ENCODE data around the gene PPP6R1. TPM values are rescaled to one million over a fixed set of nuclear protein-coding genes. Genes with fewer than 3 reads are reported as not detected.

The PPP6R1 gene
- total RNA-seq, 1 experiment from 2014 or later: 79.7 TPM

GRCh38 chr19:55273978-55274707, 15.3 kb upstream of the PPP6R1 start:
- DNase-seq: no peak
- Histone ChIP-seq H3K79me1 (ENCODE audit: insufficient read depth, low read depth, low read length, poor library complexity, severe bottlenecking) (no peaks in the 10 kb centered on the region), H4K20me1 (ENCODE audit: control insufficient read depth, insufficient read depth, insufficient read length) (no peaks in the 10 kb centered on the region), H3K27ac (ENCODE audit: insufficient read length, low read depth, low read length) (no peak overlapping the region), H2BK5ac (ENCODE audit: insufficient read length, low read length) (no peak overlapping the region), H2BK12ac (ENCODE audit: insufficient read length, low read depth, low read length) (no peak overlapping the region), H3K14ac (ENCODE audit: insufficient read depth, low read length) (no peak overlapping the region), H3K9me3 (ENCODE audit: control insufficient read depth, low read depth, low read length) (no peaks in the 10 kb centered on the region), H2BK15ac (ENCODE audit: low read depth, low read length) (no peak overlapping the region), H3K4ac (ENCODE audit: low read depth, low read length) (no peak overlapping the region), H3T11ph (ENCODE audit: low read length) (no peak overlapping the region), H2AK5ac (ENCODE audit: insufficient read length, low read length) (no peak overlapping the region), H3K27me3 (ENCODE audit: insufficient read depth, low read length) (no peaks in the 10 kb centered on the region), H4K8ac (replicated peaks; ENCODE audit: insufficient read length, low read depth, low read length) (no peak overlapping the region), H3K18ac (ENCODE audit: insufficient read length, low read depth, low read length) (no peak overlapping the region), H3K79me2 (ENCODE audit: insufficient read depth, low read length) (no peaks in the 10 kb centered on the region), H3K4me1 (ENCODE audit: insufficient read depth, low read length) (no peaks in the 10 kb centered on the region), H3K56ac (ENCODE audit: insufficient read length, low read depth, low read length) (no peak overlapping the region), H4K91ac (ENCODE audit: insufficient read length, low read depth, low read length) (no peak overlapping the region), H2AFZ (ENCODE audit: low read length) (no peak overlapping the region), H3K4me2 (ENCODE audit: insufficient read depth, insufficient read length, low read length) (no peak overlapping the region), H3K23me2 (ENCODE audit: insufficient read length, low read depth, low read length, poor library complexity, severe bottlenecking) (no peaks in the 10 kb centered on the region), H4K5ac (ENCODE audit: insufficient read length, low read depth, low read length) (no peak overlapping the region), H2BK20ac (ENCODE audit: low read depth, low read length, poor library complexity, severe bottlenecking) (no peak overlapping the region), H3K9ac (ENCODE audit: extremely low read depth, insufficient read length, low read length) (no peak overlapping the region), H3K23ac (ENCODE audit: insufficient read length, low read depth, low read length) (no peak overlapping the region), H2BK120ac (ENCODE audit: low read depth, low read length, poor library complexity, severe bottlenecking) (no peak overlapping the region)
- H3K36me3 Mint-ChIP-seq (ENCODE audit: insufficient read depth in 1 of 3, low read depth in 3 of 3): peaks cover 5 to 28% (median 20%) of the 10 kb centered on the region in 3 experiments; a peak in 6 of 7 replicates
- TF ChIP-seq, protein P1, sequence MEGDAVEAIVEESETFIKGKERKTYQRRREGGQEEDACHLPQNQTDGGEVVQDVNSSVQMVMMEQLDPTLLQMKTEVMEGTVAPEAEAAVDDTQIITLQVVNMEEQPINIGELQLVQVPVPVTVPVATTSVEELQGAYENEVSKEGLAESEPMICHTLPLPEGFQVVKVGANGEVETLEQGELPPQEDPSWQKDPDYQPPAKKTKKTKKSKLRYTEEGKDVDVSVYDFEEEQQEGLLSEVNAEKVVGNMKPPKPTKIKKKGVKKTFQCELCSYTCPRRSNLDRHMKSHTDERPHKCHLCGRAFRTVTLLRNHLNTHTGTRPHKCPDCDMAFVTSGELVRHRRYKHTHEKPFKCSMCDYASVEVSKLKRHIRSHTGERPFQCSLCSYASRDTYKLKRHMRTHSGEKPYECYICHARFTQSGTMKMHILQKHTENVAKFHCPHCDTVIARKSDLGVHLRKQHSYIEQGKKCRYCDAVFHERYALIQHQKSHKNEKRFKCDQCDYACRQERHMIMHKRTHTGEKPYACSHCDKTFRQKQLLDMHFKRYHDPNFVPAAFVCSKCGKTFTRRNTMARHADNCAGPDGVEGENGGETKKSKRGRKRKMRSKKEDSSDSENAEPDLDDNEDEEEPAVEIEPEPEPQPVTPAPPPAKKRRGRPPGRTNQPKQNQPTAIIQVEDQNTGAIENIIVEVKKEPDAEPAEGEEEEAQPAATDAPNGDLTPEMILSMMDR (conservative IDR thresholded peaks at IDR 0.05): no peak
- no peak overlapping the region for H3K27ac Mint-ChIP-seq
- no peaks in the 10 kb centered on the region; the same call in 1 of the 2 replicates for H3K27me3 Mint-ChIP-seq (ENCODE audit: low read depth)
- H3K4me3 Mint-ChIP-seq: no peak overlapping the region
- H3K9me3 Mint-ChIP-seq: no peaks in the 10 kb centered on the region
- no CpG with 5 or more reads among the region's 36 CpGs for WGBS (ENCODE audit: extremely low coverage, insufficient read length, low lambda C conversion rate)
- H3K4me1 Mint-ChIP-seq: peaks cover 4 to 6% of the 10 kb centered on the region in 2 experiments

Measured in H9 (cell line).